HTERT RPE-1 (cell line): ENCODE results near the gene CD82.

Experiments
- in situ Hi-C: fragments of 300-500 bp; cut with MboI; formaldehyde crosslinking; loops from 4 replicates; pipeline ENCODE4 v1.14.3; 2020; ENCODE audit warnings: low sequenced_read_pairs

The CD82 gene

GRCh38 chr11:44611687-44612434 lies 46.4 kb downstream of the CD82 start:
- in situ Hi-C loops: loop anchor here (25.0 kb wide), 1 partner anchor 300 kb away; no protein-coding TSS in a partner anchor

DNA sequence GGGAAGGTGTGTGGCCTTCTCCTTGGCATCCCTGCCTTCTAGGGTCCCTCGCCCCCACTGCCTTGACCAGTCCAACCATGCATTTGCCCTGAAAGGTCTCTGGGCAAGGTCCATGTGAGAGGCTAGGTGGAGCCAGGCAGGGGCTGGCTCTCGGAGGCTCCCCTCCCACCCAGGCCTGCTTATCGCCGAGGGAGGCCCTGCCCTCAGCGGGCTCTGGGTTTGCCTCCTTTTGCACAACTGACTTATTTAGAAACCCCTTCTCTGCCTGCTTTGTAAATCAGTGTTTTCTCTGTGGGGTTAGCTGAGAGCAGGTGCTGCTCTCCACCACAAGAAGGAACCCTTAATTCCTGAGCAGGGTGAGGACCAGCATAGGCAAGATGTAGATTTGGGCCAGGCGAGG lies 47.7 kb downstream of the CD82 start:
- in situ Hi-C loops: loop anchor here (25.0 kb wide), 1 partner anchor 299 kb away; no protein-coding TSS in a partner anchor

DNA sequence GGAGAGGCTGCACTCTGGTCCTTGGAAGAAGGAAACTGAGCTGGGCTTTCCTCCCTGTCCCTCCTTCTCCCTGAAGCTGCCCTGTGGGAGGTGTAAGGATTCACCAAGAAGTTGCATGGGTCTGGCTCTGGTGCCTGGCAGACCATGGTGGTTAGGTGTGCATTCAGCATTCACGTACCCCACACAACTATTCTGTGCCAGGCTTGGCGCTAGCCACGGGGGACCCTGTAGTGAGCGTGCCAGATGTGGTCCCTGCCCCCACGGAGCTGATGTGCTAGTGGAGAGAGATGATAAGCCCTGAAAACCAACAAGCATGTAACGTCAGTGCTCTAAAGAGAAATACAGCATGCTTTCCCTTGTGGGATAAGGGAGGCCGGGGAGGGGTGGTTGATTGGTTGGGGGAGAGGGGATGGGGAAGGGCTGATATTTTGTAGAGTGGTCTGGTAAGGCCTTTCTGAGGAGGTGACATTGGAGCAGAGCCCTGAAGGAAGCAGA lies 48.9 kb downstream of the CD82 start:
- in situ Hi-C loops: loop anchor here (25.0 kb wide), 1 partner anchor 298 kb away; no protein-coding TSS in a partner anchor

DNA sequence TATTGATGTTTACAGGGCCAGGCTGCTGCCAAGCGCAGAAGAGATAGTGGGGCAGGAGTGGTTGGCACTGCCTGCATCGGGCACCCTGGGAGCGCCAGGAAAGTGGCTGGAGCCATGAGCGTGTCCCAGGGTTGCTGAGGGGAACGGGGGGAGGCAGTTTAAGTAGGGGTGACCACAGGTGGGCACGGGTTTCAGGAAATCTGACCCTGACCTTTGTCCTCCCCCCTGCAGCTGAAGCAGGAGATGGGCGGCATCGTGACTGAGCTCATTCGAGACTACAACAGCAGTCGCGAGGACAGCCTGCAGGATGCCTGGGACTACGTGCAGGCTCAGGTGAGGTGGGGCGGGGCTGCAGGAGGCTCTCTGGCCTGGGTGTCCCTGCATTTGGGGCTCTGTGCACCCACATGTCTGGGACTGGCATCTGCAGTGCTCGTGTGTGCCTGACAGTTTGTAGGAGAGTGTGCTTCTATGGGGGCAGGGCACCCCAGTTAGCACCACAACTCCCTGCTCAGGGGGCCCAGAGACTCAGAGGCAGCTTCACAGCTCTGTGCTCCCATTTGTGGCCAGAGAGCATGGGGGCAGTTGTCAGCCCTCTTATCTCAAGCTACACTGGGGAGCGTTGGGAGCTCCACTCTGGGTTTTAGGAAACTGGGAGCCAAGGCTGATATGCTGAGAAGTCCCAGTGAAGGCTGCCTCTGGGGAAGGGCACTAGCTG lies 49.7 kb downstream of the CD82 start:
- in situ Hi-C loops: loop anchor here (25.0 kb wide), 1 partner anchor 297 kb away; no protein-coding TSS in a partner anchor

DNA sequence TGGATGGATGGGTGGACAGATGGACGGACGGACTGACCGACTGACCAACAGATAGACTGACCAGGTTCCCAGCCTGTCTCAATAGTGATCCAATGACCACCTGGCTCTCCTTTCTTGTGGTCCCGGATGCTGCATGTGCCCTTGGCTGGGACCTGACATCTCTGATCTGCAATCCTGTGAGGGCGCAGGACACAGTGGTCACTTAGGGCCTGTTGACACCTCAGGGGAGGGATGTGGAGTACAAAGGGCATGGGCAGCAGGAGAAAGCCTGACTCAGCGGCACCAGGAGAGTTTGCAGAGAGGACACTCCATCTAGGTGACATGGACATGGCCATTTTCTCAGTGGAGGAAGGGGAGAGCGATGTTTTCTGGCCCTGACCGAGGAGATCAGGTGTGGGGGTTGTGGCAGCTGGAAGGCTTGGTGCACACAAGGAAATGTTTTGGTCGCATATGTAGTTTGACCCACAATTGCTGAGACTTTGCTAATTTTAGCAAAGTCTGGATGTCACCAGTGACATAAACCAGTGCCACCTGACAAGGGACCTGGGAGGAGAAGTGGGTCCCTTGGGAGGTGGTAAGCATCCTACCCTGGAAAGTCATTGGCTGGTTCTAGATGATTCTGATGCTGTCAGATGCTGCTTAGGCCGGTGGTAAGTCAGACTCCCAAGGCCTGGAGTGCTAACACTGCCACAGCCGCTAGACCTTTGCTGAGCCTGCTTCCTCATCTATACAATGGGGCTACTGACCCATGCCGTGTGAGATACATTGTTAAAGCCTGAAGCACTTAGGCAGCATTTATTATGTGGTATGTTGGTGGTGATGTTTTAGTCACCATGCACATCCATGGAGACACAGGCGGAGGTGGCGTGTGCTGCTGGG lies 50.7 kb downstream of the CD82 start:
- in situ Hi-C loops: loop anchor here (25.0 kb wide), 1 partner anchor 296 kb away; no protein-coding TSS in a partner anchor

- in situ Hi-C loops: loop anchor here (25.0 kb wide), 1 partner anchor 294 kb away; no protein-coding TSS in a partner anchor
Observed at GRCh38 chr11:44617671-44618461, 52.4 kb downstream of the CD82 start.

DNA sequence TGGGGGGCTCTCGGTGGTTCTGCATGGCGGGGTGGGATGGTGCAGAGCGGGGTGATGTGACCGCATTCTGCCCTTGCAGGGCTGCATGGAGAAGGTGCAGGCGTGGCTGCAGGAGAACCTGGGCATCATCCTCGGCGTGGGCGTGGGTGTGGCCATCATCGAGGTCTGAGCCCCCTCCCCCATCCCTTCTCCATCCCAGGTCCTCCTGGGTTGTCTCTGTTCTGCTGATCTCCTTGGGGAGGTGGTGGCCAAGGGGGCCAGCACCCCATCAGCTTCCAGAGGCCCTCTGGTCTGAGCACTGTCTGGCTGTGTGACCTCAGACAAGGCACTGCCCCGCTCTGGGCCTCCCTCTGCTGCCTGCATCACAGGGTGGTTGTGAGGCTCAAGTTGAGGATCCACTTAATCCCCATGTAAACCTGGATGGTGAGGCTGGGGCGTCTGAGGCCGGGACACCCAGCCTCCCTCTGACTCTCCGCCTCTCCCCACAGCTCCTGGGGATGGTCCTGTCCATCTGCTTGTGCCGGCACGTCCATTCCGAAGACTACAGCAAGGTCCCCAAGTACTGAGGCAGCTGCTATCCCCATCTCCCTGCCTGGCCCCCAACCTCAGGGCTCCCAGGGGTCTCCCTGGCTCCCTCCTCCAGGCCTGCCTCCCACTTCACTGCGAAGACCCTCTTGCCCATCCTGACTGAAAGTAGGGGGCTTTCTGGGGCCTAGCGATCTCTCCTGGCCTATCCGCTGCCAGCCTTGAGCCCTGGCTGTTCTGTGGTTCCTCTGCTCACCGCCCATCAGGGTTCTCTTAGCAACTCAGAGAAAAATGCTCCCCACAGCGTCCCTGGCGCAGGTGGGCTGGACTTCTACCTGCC lies 53.3 kb downstream of the CD82 start:
- in situ Hi-C loops: loop anchor here (25.0 kb wide), 1 partner anchor 294 kb away; no protein-coding TSS in a partner anchor

DNA sequence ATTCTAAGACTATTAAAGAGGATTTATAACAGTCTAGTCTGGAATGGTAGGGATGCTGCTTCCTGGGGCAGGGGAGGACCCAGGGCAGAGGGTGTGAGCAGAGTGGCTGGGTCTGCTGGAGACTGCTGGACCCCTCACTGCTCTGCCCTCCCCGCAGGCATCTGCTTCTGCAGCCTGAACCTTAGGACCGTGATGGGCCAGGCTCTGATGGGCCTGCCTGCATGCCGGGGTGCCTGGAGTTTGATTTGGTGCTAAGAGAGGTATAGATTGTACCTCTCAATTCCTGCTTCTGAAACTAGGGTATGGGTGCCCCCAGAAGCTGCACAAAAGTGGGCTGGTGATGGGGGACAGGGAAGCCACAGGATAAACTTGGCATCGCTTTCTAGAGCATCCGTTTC lies 54.9 kb downstream of the CD82 start:
- in situ Hi-C loops: loop anchor here (25.0 kb wide), 1 partner anchor 292 kb away; no protein-coding TSS in a partner anchor

DNA sequence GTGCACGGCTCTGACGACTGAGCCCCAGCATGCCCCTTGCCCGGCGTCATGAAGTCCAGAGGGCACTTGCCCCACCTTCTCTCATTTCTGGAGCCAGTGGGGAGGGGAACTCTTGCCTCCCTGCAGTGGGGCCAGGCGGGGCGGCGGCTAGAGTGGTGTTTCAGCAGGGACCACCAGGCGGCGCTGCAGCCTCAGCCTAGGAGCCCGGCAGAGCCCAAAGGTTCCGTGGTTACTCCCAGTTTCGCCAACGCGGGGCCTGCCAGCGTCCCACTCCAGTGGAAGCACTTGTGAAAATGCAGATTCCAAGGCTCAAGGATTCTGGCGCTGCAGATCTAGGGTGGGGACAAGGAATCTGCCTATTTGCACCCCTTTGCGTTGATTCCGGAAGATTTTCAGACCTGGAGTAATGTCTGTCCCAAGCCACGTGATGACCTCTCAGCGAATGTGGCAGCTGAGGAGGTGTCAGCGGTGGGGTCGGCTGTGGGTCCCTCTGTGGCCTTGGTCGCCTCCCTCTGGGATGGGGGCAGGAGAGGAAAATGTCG lies 55.7 kb downstream of the CD82 start:
- in situ Hi-C loops: loop anchor here (25.0 kb wide), 1 partner anchor 291 kb away; no protein-coding TSS in a partner anchor

- in situ Hi-C loops: loop anchor here (25.0 kb wide), 1 partner anchor 291 kb away; no protein-coding TSS in a partner anchor
Observed at GRCh38 chr11:44621784-44622183, 56.3 kb downstream of the CD82 start.

DNA sequence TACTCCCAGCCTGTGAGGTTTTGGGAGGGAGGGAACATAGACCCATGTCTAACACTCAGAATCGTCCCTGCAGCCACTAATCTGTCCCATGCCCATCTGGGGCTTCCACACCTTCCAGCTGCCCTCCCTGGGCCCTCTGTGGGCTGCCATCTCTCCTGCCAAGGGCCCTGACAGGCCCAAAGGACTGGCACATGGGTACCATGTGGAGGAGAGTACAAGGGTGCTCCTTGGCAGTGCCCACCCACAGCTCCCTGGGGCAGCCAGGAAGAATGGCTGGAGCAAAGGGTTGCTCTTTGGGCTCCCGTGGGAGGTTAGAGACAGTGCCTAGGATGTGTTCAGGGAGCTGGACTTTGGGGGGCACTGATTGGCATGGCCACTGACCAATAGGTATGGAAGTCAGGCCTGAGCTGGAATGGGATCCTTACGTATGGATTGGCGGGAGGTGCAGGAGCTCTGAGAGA lies 56.8 kb downstream of the CD82 start:
- in situ Hi-C loops: loop anchor here (25.0 kb wide), 1 partner anchor 290 kb away; no protein-coding TSS in a partner anchor

DNA sequence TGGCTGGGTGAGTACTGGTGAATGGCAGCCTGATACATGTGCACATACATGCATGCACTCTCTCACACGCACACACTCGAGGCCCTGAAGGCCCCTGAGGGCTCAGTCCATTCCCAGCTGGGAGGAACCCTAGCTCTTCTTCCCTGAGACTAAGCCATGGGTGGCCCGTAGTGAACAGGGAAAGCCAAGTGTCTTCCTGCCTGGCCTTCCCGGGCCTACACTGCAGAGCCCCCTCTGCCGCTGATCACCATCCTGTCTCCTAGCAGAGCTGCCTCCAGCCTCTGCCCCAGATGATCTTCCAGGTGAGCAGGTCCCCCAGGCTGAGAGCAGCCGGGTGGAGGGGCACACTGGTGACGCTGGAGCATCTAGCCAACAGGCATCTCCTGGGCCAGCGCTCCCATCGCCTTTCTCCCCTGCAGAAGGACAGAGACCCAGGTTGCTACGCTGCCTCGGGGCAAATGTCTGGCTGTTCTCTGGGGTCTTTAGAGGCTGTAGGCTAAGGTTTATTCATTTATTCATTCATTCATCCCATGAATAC lies 57.3 kb downstream of the CD82 start:
- in situ Hi-C loops: loop anchor here (25.0 kb wide), 1 partner anchor 290 kb away; no protein-coding TSS in a partner anchor

GRCh38 chr11:44623341-44623730 lies 57.9 kb downstream of the CD82 start:
- in situ Hi-C loops: loop anchor here (25.0 kb wide), 1 partner anchor 289 kb away; no protein-coding TSS in a partner anchor

GRCh38 chr11:44623731-44624491 lies 58.4 kb downstream of the CD82 start:
- in situ Hi-C loops: loop anchor here (25.0 kb wide), 1 partner anchor 288 kb away; no protein-coding TSS in a partner anchor

GRCh38 chr11:44624761-44625221 lies 59.3 kb downstream of the CD82 start:
- in situ Hi-C loops: loop anchor here (25.0 kb wide), 1 partner anchor 288 kb away; no protein-coding TSS in a partner anchor

GRCh38 chr11:44625759-44626523 lies 60.5 kb downstream of the CD82 start:
- in situ Hi-C loops: no loop called here
